WTC11 (cell line): Measurements from ENCODE around the gene NCBP1. TPM values are rescaled to one million over a fixed set of nuclear protein-coding genes. Genes with fewer than 3 reads are reported as not detected.

Experiments
- ATAC-seq: fragments of 200-7000 bp; cut with Tn5 transposase; 2 replicates; pipeline ENCODE4 v1.10.0; 2021; ENCODE audit warnings: mild to moderate bottlenecking, moderate library complexity
- CTCF ChIA-PET: fragments of 300-600 bp; sonication (Branson Sonifier 250); formaldehyde crosslinking; loops from one replicate; lab custom pipeline; 2021; ENCODE audit warnings: antibody characterized with exemption; lab: Charles Lee
- POLR2A ChIA-PET: fragments of 350-600 bp; sonication (Branson Sonifier 250); formaldehyde crosslinking; loops from one replicate; lab custom pipeline; 2021; ENCODE audit warnings: antibody characterized with exemption; lab: Charles Lee
- DNase-seq: peaks from one replicate; pipeline ENCODE4 v3.0.0; 2021; ENCODE audit warnings: low spot score
- H3K27ac Mint-ChIP-seq: 2 replicates; pipeline ENCODE4 v1.8.0; 2021; ENCODE audit warnings: mixed read lengths
- H3K27me3 Mint-ChIP-seq: 2 replicates; pipeline ENCODE4 v1.8.0; 2021; ENCODE audit warnings: low read depth, mild to moderate bottlenecking, moderate library complexity, mixed read lengths
- H3K36me3 Mint-ChIP-seq: 2 replicates; pipeline ENCODE4 v1.8.0; 2021; ENCODE audit warnings: mixed read lengths
- H3K4me1 Mint-ChIP-seq: 2 replicates; pipeline ENCODE4 v1.8.0; 2022; ENCODE audit warnings: mixed read lengths
- H3K4me3 Mint-ChIP-seq: 2 replicates; pipeline ENCODE4 v1.8.0; 2021; ENCODE audit warnings: mild to moderate bottlenecking, moderate library complexity, mixed read lengths
- H3K9me3 Mint-ChIP-seq: 2 replicates; pipeline ENCODE4 v1.8.0; 2021; ENCODE audit warnings: mixed read lengths
- ATF1 ChIP-seq: sonication (generic); formaldehyde crosslinking; IDR thresholded peaks from 2 replicates; pipeline ENCODE4 v1.8.1; 2023; ENCODE audit warnings: mild to moderate bottlenecking, moderate library complexity, missing genetic modification reagents
- FOXK1 ChIP-seq: sonication (generic); formaldehyde crosslinking; IDR thresholded peaks from 2 replicates; pipeline ENCODE4 v1.8.0; 2022; ENCODE audit warnings: mild to moderate bottlenecking, moderate library complexity, missing genetic modification reagents
- GABPB1 ChIP-seq: sonication (generic); formaldehyde crosslinking; IDR thresholded peaks from 2 replicates; pipeline ENCODE4 v1.8.1; 2023; ENCODE audit warnings: mild to moderate bottlenecking, missing genetic modification reagents
- GRHL2 ChIP-seq: fragments of 250-450 bp; sonication (Bioruptor Pico); IDR thresholded peaks from 2 replicates; pipeline ENCODE4 v1.8.0; 2022; ENCODE audit warnings: mild to moderate bottlenecking, moderate library complexity; ENCODE audit not compliant: insufficient replicate concordance, severe bottlenecking
- HMGA2 ChIP-seq: fragments of 250-450 bp; sonication (Bioruptor Pico); IDR thresholded peaks from 2 replicates; pipeline ENCODE4 v1.4.0; 2021; ENCODE audit warnings: mild to moderate bottlenecking, moderate library complexity
- JUN ChIP-seq: sonication (generic); formaldehyde crosslinking; IDR thresholded peaks from 2 replicates; pipeline ENCODE4 v1.8.0; 2023; ENCODE audit warnings: mild to moderate bottlenecking, missing genetic modification reagents
- KAT7 ChIP-seq: sonication (generic); formaldehyde crosslinking; IDR thresholded peaks from 2 replicates; pipeline ENCODE4 v1.8.1; 2023; ENCODE audit warnings: missing genetic modification reagents, mild to moderate bottlenecking, borderline replicate concordance
- NFATC4 ChIP-seq: fragments of 250-450 bp; sonication (Bioruptor Pico); IDR thresholded peaks from 2 replicates; pipeline ENCODE4 v1.9.0; 2021; ENCODE audit warnings: mild to moderate bottlenecking
- NFYB ChIP-seq: sonication (generic); formaldehyde crosslinking; conservative IDR thresholded peaks from 2 replicates; pipeline ENCODE4 v1.8.0; 2022; ENCODE audit warnings: low read depth, missing genetic modification reagents
- PRRX2 ChIP-seq: fragments of 250-450 bp; sonication (Bioruptor Pico); IDR thresholded peaks from 2 replicates; pipeline ENCODE4 v1.8.0; 2021; ENCODE audit warnings: mild to moderate bottlenecking
- SMAD3 ChIP-seq: sonication (generic); formaldehyde crosslinking; IDR thresholded peaks from 2 replicates; pipeline ENCODE4 v1.8.0; 2022; ENCODE audit warnings: missing genetic modification reagents, mild to moderate bottlenecking, borderline replicate concordance
- SP1 ChIP-seq: sonication (generic); formaldehyde crosslinking; conservative IDR thresholded peaks from 2 replicates; pipeline ENCODE4 v1.8.1; 2022; ENCODE audit warnings: missing genetic modification reagents
- TCF7 ChIP-seq: sonication (generic); formaldehyde crosslinking; IDR thresholded peaks from 2 replicates; pipeline ENCODE4 v1.8.0; 2022; ENCODE audit warnings: mild to moderate bottlenecking, low read depth, missing genetic modification reagents, moderate library complexity
- ZBTB21 ChIP-seq: sonication (generic); formaldehyde crosslinking; IDR thresholded peaks from 2 replicates; pipeline ENCODE4 v1.8.1; 2023; ENCODE audit warnings: mild to moderate bottlenecking, missing genetic modification reagents, borderline replicate concordance
- ZNF121 ChIP-seq: sonication (generic); formaldehyde crosslinking; IDR thresholded peaks from 2 replicates; pipeline ENCODE4 v1.8.0; 2023; ENCODE audit warnings: missing genetic modification reagents
- ZNF396 ChIP-seq: fragments of 250-450 bp; sonication (Bioruptor Pico); IDR thresholded peaks from 2 replicates; pipeline ENCODE4 v1.8.0; 2021; ENCODE audit warnings: mild to moderate bottlenecking, moderate library complexity, borderline replicate concordance
- total RNA-seq: library from RNA; stranded (reverse); gene quantifications from 3 replicates; pipeline ENCODE4 v1.2.3, GENCODE V29; 2021
- TF ChIP-seq, protein P1 (sequence below): sonication (generic); formaldehyde crosslinking; IDR thresholded peaks from 2 replicates; pipeline ENCODE4 v1.8.1; 2022; ENCODE audit warnings: low read depth, mild to moderate bottlenecking, moderate library complexity, missing genetic modification reagents, borderline replicate concordance
- TF ChIP-seq, protein P2 (sequence below): sonication (generic); formaldehyde crosslinking; IDR thresholded peaks from 2 replicates; pipeline ENCODE4 v1.8.0; 2022; ENCODE audit warnings: mild to moderate bottlenecking, missing genetic modification reagents
- TF ChIP-seq, protein P3 (sequence below): sonication (generic); formaldehyde crosslinking; IDR thresholded peaks from 2 replicates; pipeline ENCODE4 v1.8.0; 2022; ENCODE audit warnings: mild to moderate bottlenecking, missing genetic modification reagents
- TF ChIP-seq, protein P4 (sequence below): sonication (generic); formaldehyde crosslinking; IDR thresholded peaks from 2 replicates; pipeline ENCODE4 v1.8.1; 2023; ENCODE audit warnings: mild to moderate bottlenecking, missing genetic modification reagents
- TF ChIP-seq, protein P5 (sequence below): sonication (generic); formaldehyde crosslinking; conservative IDR thresholded peaks from 2 replicates; pipeline ENCODE4 v1.8.1; 2023; ENCODE audit warnings: mild to moderate bottlenecking, low read depth, missing genetic modification reagents, moderate library complexity
- TF ChIP-seq, protein P6 (sequence below): fragments of 250-450 bp; sonication (Bioruptor Pico); conservative IDR thresholded peaks from 2 replicates; pipeline ENCODE4 v1.9.0; 2021; ENCODE audit warnings: mild to moderate bottlenecking
- TF ChIP-seq, protein P7 (sequence below): sonication (generic); formaldehyde crosslinking; IDR thresholded peaks from 2 replicates; pipeline ENCODE4 v1.8.0; 2022; ENCODE audit warnings: missing genetic modification reagents

Gene NCBP1
- total RNA-seq, 1 experiment from 2014 or later: 61.1 TPM

DNA sequence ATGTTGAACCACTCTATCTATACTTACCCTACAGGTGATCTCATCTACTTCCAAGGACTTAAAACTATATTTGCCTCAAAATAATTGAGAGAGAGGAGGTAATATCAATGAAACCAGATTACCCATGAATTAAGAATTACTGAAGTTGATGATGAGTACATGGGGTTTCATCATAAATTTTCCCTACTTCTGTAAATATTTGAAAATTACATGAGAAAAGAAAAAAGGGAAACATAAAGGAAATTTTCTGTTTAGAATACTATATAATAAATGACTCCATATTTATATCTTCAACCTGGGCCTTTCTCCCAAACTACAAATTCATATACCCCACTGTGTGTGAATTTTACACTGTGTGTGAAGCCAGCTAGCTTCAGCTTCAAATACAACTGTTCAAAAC, 3.0 kb upstream of the NCBP1 start:
- no peaks in the 10 kb centered on the region for H3K27me3 Mint-ChIP-seq
- H3K27ac Mint-ChIP-seq: no peak overlapping the region
- peaks cover 5% of the 10 kb centered on the region for H3K36me3 Mint-ChIP-seq
- no peak for DNase-seq
- H3K4me3 Mint-ChIP-seq: no peak overlapping the region
- no peaks in the 10 kb centered on the region for H3K9me3 Mint-ChIP-seq
- ChIA-PET CTCF (no interaction called here), POLR2A (no interaction called here)
- no peak for ATAC-seq
- TF ChIP-seq SP1 (CRISPR knock-in tag) (no peak), ATF1 (CRISPR knock-in tag) (no peak), GABPB1 (CRISPR knock-in tag) (no peak), NFYB (CRISPR knock-in tag) (no peak), KAT7 (CRISPR knock-in tag) (no peak), HMGA2 (CRISPR knock-in tag) (no peak), GRHL2 (no peak), ZNF121 (no peak), ZNF396 (CRISPR knock-in tag) (no peak), ZBTB21 (CRISPR knock-in tag) (no peak), JUN (CRISPR knock-in tag) (no peak), FOXK1 (CRISPR knock-in tag) (no peak), PRRX2 (CRISPR knock-in tag) (no peak)
- TF ChIP-seq, protein P1, sequence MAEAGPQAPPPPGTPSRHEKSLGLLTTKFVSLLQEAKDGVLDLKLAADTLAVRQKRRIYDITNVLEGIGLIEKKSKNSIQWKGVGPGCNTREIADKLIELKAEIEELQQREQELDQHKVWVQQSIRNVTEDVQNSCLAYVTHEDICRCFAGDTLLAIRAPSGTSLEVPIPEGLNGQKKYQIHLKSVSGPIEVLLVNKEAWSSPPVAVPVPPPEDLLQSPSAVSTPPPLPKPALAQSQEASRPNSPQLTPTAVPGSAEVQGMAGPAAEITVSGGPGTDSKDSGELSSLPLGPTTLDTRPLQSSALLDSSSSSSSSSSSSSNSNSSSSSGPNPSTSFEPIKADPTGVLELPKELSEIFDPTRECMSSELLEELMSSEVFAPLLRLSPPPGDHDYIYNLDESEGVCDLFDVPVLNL (CRISPR knock-in tag): no peak
- TF ChIP-seq, protein P2, sequence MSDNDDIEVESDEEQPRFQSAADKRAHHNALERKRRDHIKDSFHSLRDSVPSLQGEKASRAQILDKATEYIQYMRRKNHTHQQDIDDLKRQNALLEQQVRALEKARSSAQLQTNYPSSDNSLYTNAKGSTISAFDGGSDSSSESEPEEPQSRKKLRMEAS (CRISPR knock-in tag): no peak
- TF ChIP-seq, protein P3, sequence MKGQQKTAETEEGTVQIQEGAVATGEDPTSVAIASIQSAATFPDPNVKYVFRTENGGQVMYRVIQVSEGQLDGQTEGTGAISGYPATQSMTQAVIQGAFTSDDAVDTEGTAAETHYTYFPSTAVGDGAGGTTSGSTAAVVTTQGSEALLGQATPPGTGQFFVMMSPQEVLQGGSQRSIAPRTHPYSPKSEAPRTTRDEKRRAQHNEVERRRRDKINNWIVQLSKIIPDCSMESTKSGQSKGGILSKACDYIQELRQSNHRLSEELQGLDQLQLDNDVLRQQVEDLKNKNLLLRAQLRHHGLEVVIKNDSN (CRISPR knock-in tag): no peak
- TF ChIP-seq, protein P4, sequence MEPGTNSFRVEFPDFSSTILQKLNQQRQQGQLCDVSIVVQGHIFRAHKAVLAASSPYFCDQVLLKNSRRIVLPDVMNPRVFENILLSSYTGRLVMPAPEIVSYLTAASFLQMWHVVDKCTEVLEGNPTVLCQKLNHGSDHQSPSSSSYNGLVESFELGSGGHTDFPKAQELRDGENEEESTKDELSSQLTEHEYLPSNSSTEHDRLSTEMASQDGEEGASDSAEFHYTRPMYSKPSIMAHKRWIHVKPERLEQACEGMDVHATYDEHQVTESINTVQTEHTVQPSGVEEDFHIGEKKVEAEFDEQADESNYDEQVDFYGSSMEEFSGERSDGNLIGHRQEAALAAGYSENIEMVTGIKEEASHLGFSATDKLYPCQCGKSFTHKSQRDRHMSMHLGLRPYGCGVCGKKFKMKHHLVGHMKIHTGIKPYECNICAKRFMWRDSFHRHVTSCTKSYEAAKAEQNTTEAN: no peak
- TF ChIP-seq, protein P5, sequence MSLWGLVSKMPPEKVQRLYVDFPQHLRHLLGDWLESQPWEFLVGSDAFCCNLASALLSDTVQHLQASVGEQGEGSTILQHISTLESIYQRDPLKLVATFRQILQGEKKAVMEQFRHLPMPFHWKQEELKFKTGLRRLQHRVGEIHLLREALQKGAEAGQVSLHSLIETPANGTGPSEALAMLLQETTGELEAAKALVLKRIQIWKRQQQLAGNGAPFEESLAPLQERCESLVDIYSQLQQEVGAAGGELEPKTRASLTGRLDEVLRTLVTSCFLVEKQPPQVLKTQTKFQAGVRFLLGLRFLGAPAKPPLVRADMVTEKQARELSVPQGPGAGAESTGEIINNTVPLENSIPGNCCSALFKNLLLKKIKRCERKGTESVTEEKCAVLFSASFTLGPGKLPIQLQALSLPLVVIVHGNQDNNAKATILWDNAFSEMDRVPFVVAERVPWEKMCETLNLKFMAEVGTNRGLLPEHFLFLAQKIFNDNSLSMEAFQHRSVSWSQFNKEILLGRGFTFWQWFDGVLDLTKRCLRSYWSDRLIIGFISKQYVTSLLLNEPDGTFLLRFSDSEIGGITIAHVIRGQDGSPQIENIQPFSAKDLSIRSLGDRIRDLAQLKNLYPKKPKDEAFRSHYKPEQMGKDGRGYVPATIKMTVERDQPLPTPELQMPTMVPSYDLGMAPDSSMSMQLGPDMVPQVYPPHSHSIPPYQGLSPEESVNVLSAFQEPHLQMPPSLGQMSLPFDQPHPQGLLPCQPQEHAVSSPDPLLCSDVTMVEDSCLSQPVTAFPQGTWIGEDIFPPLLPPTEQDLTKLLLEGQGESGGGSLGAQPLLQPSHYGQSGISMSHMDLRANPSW (CRISPR knock-in tag): no peak
- peaks cover 39% of the 10 kb centered on the region for H3K4me1 Mint-ChIP-seq

DNA sequence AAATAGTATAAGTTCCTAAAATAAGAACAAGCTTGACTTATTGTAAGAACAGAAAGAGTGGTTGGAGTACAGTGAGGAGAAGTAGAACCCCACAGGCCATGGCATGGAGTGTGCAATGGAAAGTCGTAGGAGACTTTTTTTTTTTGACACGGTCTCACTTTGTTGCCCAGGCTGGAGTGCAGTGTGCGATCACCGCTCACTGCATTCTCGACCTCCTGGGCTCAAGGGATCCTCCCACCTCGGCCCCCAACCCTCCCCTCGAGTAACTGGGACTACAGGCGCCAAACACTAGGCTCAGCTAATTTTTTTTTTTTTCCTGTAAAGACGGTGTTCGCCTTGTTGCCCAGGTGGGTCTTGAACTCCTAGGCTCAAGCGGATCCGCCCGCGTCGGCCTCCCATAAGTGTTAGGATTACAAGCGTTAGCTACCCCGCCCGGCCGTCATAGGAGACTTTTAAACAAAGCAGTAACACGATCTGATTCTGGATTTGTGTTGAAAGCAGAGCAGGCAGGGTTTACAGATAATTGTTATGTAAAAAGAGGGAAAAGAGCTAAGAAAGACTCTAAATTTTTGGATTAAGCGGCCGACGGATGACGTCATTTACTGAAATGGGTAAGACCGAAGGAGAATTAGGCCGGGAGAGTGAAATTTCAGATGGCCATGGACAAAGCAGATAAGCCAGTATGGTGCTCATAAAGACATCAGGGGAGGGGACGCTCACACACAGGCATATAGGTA, 1.2 kb upstream of the NCBP1 start:
- H3K27me3 Mint-ChIP-seq: no peaks in the 10 kb centered on the region
- peaks cover 46% of the 10 kb centered on the region for H3K4me1 Mint-ChIP-seq
- ATAC-seq (peak; percentile 1; the same call in 1 of the 2 replicates), DNase-seq (peak; percentile 53)
- H3K4me3 Mint-ChIP-seq: peak overlapping the region; percentile 98
- POLR2A ChIA-PET: interaction anchor here (1.2 to 2.0 kb wide), 3 partner anchors 11 to 131 kb away, joined by 3 to 6 read pairs (median 5); partner anchors contain the start of gene TMOD1
- no peaks in the 10 kb centered on the region for H3K36me3 Mint-ChIP-seq
- H3K27ac Mint-ChIP-seq: peak overlapping the region; percentile 100
- CTCF ChIA-PET: interaction anchor here (0.8 to 2.5 kb wide), 7 partner anchors 17 to 264 kb away, joined by 3 to 20 read pairs (median 5); partner anchors contain the start of gene TMOD1
- H3K9me3 Mint-ChIP-seq: no peaks in the 10 kb centered on the region
- TF ChIP-seq NFATC4 (CRISPR knock-in tag): no peak
- TF ChIP-seq, protein P6, sequence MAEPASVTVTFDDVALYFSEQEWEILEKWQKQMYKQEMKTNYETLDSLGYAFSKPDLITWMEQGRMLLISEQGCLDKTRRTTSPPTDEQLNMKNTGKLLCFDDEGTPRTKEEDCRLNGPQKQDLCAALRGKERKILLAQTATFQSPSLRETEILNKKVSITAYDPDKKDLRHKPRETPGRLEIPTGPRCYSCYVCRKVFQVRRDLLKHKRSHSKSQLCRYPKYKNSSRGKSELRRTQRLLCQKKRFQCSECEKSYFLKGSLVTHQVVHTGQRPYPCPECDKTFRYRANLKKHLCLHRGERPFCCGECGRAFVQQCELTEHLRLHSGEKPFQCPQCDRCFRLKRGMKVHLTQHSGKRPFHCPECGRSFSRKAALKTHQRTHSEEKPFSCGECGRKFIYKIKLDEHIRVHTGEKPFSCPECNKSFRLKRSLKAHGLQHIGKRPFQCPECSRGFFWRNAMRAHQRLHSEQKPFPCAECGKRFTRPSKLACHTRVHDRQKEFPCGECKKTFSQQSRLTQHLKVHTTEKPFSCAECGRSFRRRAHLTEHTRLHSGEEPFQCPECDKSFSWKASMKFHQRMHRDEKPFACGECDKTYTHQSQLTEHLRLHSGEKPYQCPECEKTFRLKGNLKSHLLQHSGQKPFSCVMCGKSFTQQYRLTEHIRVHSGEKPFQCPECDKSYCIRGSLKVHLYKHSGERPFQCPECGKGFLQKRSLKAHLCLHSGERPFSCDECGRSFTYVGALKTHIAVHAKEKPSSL: no peak
- TF ChIP-seq ZBTB21 (CRISPR knock-in tag): no peak
- TF ChIP-seq TCF7 (CRISPR knock-in tag): no peak
- TF ChIP-seq, protein P7, sequence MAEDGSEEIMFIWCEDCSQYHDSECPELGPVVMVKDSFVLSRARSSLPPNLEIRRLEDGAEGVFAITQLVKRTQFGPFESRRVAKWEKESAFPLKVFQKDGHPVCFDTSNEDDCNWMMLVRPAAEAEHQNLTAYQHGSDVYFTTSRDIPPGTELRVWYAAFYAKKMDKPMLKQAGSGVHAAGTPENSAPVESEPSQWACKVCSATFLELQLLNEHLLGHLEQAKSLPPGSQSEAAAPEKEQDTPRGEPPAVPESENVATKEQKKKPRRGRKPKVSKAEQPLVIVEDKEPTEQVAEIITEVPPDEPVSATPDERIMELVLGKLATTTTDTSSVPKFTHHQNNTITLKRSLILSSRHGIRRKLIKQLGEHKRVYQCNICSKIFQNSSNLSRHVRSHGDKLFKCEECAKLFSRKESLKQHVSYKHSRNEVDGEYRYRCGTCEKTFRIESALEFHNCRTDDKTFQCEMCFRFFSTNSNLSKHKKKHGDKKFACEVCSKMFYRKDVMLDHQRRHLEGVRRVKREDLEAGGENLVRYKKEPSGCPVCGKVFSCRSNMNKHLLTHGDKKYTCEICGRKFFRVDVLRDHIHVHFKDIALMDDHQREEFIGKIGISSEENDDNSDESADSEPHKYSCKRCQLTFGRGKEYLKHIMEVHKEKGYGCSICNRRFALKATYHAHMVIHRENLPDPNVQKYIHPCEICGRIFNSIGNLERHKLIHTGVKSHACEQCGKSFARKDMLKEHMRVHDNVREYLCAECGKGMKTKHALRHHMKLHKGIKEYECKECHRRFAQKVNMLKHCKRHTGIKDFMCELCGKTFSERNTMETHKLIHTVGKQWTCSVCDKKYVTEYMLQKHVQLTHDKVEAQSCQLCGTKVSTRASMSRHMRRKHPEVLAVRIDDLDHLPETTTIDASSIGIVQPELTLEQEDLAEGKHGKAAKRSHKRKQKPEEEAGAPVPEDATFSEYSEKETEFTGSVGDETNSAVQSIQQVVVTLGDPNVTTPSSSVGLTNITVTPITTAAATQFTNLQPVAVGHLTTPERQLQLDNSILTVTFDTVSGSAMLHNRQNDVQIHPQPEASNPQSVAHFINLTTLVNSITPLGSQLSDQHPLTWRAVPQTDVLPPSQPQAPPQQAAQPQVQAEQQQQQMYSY (CRISPR knock-in tag): no peak
- TF ChIP-seq ZNF121: no peak
- no peak for TF ChIP-seq SMAD3
